Measurements from ENCODE around the gene THSD4.

Gene THSD4

DNA sequence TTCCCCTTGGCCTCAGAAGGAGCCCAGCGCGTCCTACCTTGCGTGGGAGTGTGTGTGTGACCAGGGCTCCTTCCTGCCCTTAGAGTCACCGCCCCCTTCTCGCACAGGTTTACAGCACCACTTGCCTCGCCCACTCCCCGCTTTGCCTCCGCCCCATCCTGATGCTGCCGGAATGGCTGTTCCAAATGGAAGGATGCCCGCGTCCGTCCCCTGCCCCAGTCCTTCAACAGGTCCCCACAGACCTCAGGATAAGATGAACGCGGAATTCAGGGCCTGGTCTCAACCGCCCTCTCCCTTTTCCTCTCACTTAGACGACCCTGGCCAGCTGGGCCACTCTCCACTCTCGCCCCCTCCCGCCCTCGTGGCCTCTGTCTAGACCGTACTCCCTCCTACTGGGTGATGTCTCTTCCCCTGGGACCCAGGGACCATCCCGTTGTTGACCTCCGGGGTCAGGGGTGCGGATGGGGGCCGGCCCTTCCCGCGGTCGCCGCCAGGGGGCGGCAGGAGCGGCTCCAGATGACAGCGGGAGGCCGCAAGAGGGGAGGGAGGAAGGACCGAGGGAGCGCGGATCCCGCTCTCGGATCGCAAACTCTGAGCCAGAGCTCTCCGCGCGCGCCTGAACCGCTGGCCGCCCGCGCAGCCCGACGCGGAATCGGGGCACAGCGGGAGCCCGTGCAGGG lies at the start of gene THSD4:
TSS of gene THSD4 (plus strand) at position 585 of the 680 bp plus-strand sequence.
- H3K9me3 ChIP-seq (ENCODE audit: control insufficient read depth in 5 of 5, low read length in 5 of 5) = no peaks in the 10 kb centered on the region
- H3K27me3 ChIP-seq (ENCODE audit: control insufficient read depth in 5 of 5, insufficient read depth in 4 of 5, low read length in 5 of 5) = peaks cover 4 to 26% (median 12%) of the 10 kb centered on the region in 5 donors
- H3K4me3 ChIP-seq (ENCODE audit: low read depth in 1 of 5, low read length in 5 of 5) = peak within 1 kb of the TSS; percentile 29 to 61 (median 54)
- H3K9ac ChIP-seq (ENCODE audit: low read length in 5 of 5) = peak within 1 kb of the TSS in 2 of 5 donors; percentile 14 to 15
- H3K27ac ChIP-seq (ENCODE audit: low read depth, low read length) = no peak within 1 kb of the TSS
- peaks cover 0 to 10% (median 9%) of the 10 kb centered on the region in 5 donors for H3K4me1 ChIP-seq (ENCODE audit: control insufficient read depth in 5 of 5, insufficient read depth in 5 of 5, low read length in 5 of 5)
- H3K36me3 ChIP-seq (ENCODE audit: control insufficient read depth in 5 of 5, insufficient read depth in 5 of 5, low read length in 5 of 5) = no peaks in the 10 kb centered on the region

- no peaks in the 10 kb centered on the region for H3K27me3 ChIP-seq (ENCODE audit: control insufficient read depth in 5 of 5, insufficient read depth in 4 of 5, low read length in 5 of 5)
- no peaks in the 10 kb centered on the region for H3K36me3 ChIP-seq (ENCODE audit: control insufficient read depth in 5 of 5, insufficient read depth in 5 of 5, low read length in 5 of 5)
- H3K4me1 ChIP-seq (ENCODE audit: control insufficient read depth in 5 of 5, insufficient read depth in 5 of 5, low read length in 5 of 5) = no peaks in the 10 kb centered on the region
- H3K4me3 ChIP-seq (ENCODE audit: low read depth in 1 of 5, low read length in 5 of 5) = no peak overlapping the region
- no peaks in the 10 kb centered on the region for H3K9me3 ChIP-seq (ENCODE audit: control insufficient read depth in 5 of 5, low read length in 5 of 5)
- H3K9ac ChIP-seq (ENCODE audit: low read length in 5 of 5) = no peak overlapping the region
- no peak overlapping the region for H3K27ac ChIP-seq (ENCODE audit: low read depth, low read length)
Measured at GRCh38 chr15:71066983-71067382, 48.3 kb upstream of the THSD4 start.

- H3K9ac ChIP-seq (ENCODE audit: low read length in 5 of 5) = no peak overlapping the region
Measured at GRCh38 chr15:71069693-71070092, 45.6 kb upstream of the THSD4 start.

DNA sequence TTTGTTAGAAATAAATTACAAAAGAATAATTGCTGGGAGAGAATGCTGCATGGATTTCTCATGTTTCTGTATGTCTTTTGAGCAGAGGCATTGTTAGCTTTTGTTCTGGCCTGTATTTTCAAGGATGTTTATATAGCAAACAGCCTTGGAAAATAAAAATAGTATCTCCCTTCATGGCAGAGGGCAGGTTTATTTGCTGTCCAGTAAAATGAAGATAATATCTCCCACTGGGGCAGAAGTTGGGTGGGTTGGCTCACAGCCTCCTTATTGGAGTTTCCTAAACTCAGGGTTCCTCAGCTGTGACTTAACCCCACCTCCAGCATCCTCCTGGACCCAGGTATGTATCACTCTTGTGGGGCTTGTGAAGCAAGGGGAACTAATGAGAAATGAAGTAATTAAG lies 43.7 kb upstream of the THSD4 start:
- no peak overlapping the region for H3K9ac ChIP-seq (ENCODE audit: low read length in 5 of 5)
- H3K9me3 ChIP-seq (ENCODE audit: control insufficient read depth in 5 of 5, low read length in 5 of 5) = peaks cover 0 to 7% (median 0%) of the 10 kb centered on the region in 5 donors
- no peaks in the 10 kb centered on the region for H3K36me3 ChIP-seq (ENCODE audit: control insufficient read depth in 5 of 5, insufficient read depth in 5 of 5, low read length in 5 of 5)
- H3K27ac ChIP-seq (ENCODE audit: low read depth, low read length) = no peak overlapping the region
- H3K4me1 ChIP-seq (ENCODE audit: control insufficient read depth in 5 of 5, insufficient read depth in 5 of 5, low read length in 5 of 5) = no peaks in the 10 kb centered on the region
- no peak overlapping the region for H3K4me3 ChIP-seq (ENCODE audit: low read depth in 1 of 5, low read length in 5 of 5)
- H3K27me3 ChIP-seq (ENCODE audit: control insufficient read depth in 5 of 5, insufficient read depth in 4 of 5, low read length in 5 of 5) = peaks cover 0 to 3% (median 0%) of the 10 kb centered on the region in 5 donors

More at GRCh38 chr15:71069693-71070092, 45.6 kb upstream of the THSD4 start:
- Histone ChIP-seq H3K4me3 (ENCODE audit: low read depth in 1 of 5, low read length in 5 of 5) (no peak overlapping the region), H3K27ac (ENCODE audit: low read depth, low read length) (no peak overlapping the region), H3K4me1 (ENCODE audit: control insufficient read depth in 5 of 5, insufficient read depth in 5 of 5, low read length in 5 of 5) (no peaks in the 10 kb centered on the region), H3K27me3 (ENCODE audit: control insufficient read depth in 5 of 5, insufficient read depth in 4 of 5, low read length in 5 of 5) (peaks cover 0 to 3% (median 0%) of the 10 kb centered on the region in 5 donors), H3K9me3 (ENCODE audit: control insufficient read depth in 5 of 5, low read length in 5 of 5) (peaks cover 0 to 7% (median 0%) of the 10 kb centered on the region in 5 donors), H3K36me3 (ENCODE audit: control insufficient read depth in 5 of 5, insufficient read depth in 5 of 5, low read length in 5 of 5) (no peaks in the 10 kb centered on the region)

GRCh38 chr15:71072423-71072822 lies 42.8 kb upstream of the THSD4 start:
- Histone ChIP-seq H3K4me3 (ENCODE audit: low read depth in 1 of 5, low read length in 5 of 5) (no peak overlapping the region), H3K27ac (ENCODE audit: low read depth, low read length) (no peak overlapping the region), H3K9me3 (ENCODE audit: control insufficient read depth in 5 of 5, low read length in 5 of 5) (peaks cover 0 to 7% (median 0%) of the 10 kb centered on the region in 5 donors), H3K9ac (ENCODE audit: low read length in 5 of 5) (no peak overlapping the region), H3K27me3 (ENCODE audit: control insufficient read depth in 5 of 5, insufficient read depth in 4 of 5, low read length in 5 of 5) (peaks cover 0 to 3% (median 0%) of the 10 kb centered on the region in 5 donors), H3K4me1 (ENCODE audit: control insufficient read depth in 5 of 5, insufficient read depth in 5 of 5, low read length in 5 of 5) (no peaks in the 10 kb centered on the region), H3K36me3 (ENCODE audit: control insufficient read depth in 5 of 5, insufficient read depth in 5 of 5, low read length in 5 of 5) (no peaks in the 10 kb centered on the region)

GRCh38 chr15:71078506-71079207 lies 36.6 kb upstream of the THSD4 start:
- peaks cover 0 to 7% (median 0%) of the 10 kb centered on the region in 5 donors for H3K9me3 ChIP-seq (ENCODE audit: control insufficient read depth in 5 of 5, low read length in 5 of 5)
- H3K4me1 ChIP-seq (ENCODE audit: control insufficient read depth in 5 of 5, insufficient read depth in 5 of 5, low read length in 5 of 5) = no peaks in the 10 kb centered on the region
- no peaks in the 10 kb centered on the region for H3K36me3 ChIP-seq (ENCODE audit: control insufficient read depth in 5 of 5, insufficient read depth in 5 of 5, low read length in 5 of 5)
- no peak overlapping the region for H3K27ac ChIP-seq (ENCODE audit: low read depth, low read length)
- no peak overlapping the region for H3K4me3 ChIP-seq (ENCODE audit: low read depth in 1 of 5, low read length in 5 of 5)
- peaks cover 0 to 6% (median 0%) of the 10 kb centered on the region in 5 donors for H3K27me3 ChIP-seq (ENCODE audit: control insufficient read depth in 5 of 5, insufficient read depth in 4 of 5, low read length in 5 of 5)
- no peak overlapping the region for H3K9ac ChIP-seq (ENCODE audit: low read length in 5 of 5)

DNA sequence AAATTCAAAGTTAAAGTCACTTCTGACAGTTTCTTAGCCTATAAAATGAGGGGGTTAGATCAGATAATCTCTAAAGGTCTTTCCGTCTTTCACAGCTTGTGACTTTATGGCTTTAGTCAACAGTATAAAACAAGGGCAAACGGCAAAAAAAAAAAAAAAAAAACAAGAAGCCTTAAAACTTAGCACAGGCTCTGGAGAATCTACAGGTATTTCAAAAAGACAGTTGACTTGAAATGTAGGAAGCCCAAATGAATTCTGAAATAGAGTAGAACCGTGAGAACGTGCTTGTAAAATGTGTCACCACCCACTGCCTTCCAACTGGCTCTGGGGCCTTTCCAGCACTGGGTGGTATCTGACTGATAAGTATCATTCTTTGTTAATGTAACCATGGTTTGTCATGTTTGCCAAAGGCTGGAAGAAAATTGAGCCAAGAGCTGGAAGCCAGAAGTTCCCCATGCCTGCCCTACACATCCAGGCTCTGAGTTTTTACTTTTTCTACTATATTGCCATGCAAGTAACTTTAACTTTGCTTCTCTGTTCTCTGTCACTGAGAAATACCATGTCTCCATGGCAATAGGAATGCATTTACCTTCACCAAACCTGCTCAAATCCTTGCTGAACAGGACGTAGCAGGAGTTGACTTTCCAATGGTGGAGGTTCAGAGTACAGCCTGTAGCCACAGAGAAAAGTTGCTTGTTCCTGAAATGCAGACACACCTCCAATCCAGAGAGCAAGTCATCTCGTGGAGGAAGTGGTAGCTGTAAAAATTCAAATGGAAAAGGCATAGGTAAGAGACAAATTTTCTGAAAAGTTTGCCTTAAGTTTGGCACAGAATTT lies 35.8 kb upstream of the THSD4 start:
- Histone ChIP-seq H3K9me3 (ENCODE audit: control insufficient read depth in 5 of 5, low read length in 5 of 5) (peaks cover 0 to 3% (median 0%) of the 10 kb centered on the region in 5 donors), H3K36me3 (ENCODE audit: control insufficient read depth in 5 of 5, insufficient read depth in 5 of 5, low read length in 5 of 5) (no peaks in the 10 kb centered on the region), H3K27me3 (ENCODE audit: control insufficient read depth in 5 of 5, insufficient read depth in 4 of 5, low read length in 5 of 5) (peaks cover 0 to 6% (median 0%) of the 10 kb centered on the region in 5 donors), H3K27ac (ENCODE audit: low read depth, low read length) (no peak overlapping the region), H3K4me3 (ENCODE audit: low read depth in 1 of 5, low read length in 5 of 5) (no peak overlapping the region), H3K4me1 (ENCODE audit: control insufficient read depth in 5 of 5, insufficient read depth in 5 of 5, low read length in 5 of 5) (no peaks in the 10 kb centered on the region), H3K9ac (ENCODE audit: low read length in 5 of 5) (no peak overlapping the region)

GRCh38 chr15:71080166-71080565 lies 35.1 kb upstream of the THSD4 start:
- peaks cover under 1 to 6% (median 2%) of the 10 kb centered on the region in 5 donors for H3K27me3 ChIP-seq (ENCODE audit: control insufficient read depth in 5 of 5, insufficient read depth in 4 of 5, low read length in 5 of 5)
- no peak overlapping the region for H3K9ac ChIP-seq (ENCODE audit: low read length in 5 of 5)
- no peaks in the 10 kb centered on the region for H3K36me3 ChIP-seq (ENCODE audit: control insufficient read depth in 5 of 5, insufficient read depth in 5 of 5, low read length in 5 of 5)
- H3K4me3 ChIP-seq (ENCODE audit: low read depth in 1 of 5, low read length in 5 of 5) = no peak overlapping the region
- H3K4me1 ChIP-seq (ENCODE audit: control insufficient read depth in 5 of 5, insufficient read depth in 5 of 5, low read length in 5 of 5) = no peaks in the 10 kb centered on the region
- H3K27ac ChIP-seq (ENCODE audit: low read depth, low read length) = no peak overlapping the region
- no peaks in the 10 kb centered on the region for H3K9me3 ChIP-seq (ENCODE audit: control insufficient read depth in 5 of 5, low read length in 5 of 5)

DNA sequence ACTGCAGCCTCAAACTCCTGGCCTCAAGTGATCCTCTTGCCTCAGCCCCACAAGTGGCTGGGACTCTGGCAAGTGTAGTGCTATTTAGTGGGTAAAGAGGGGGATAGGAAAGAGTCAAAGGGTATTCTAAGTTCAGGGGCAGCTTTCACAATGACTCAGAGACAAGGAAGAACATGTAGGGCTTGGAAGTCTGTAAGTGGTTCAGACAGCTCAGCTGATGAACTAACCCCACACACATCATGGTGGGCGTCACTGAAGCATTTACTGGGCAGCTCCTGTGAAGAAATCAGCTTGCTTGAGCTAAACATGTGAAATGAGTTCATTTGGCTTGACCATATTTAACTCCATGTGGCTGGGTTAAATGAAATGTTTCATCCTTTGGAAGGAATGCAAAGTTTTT lies 34.6 kb upstream of the THSD4 start:
- no peak overlapping the region for H3K9ac ChIP-seq (ENCODE audit: low read length in 5 of 5)
- no peak overlapping the region for H3K27ac ChIP-seq (ENCODE audit: low read depth, low read length)

More for the DNA sequence above, 34.6 kb upstream of the THSD4 start:
- H3K36me3 ChIP-seq (ENCODE audit: control insufficient read depth in 5 of 5, insufficient read depth in 5 of 5, low read length in 5 of 5) = no peaks in the 10 kb centered on the region
- H3K27me3 ChIP-seq (ENCODE audit: control insufficient read depth in 5 of 5, insufficient read depth in 4 of 5, low read length in 5 of 5) = peaks cover 2 to 7% (median 5%) of the 10 kb centered on the region in 5 donors
- no peaks in the 10 kb centered on the region for H3K4me1 ChIP-seq (ENCODE audit: control insufficient read depth in 5 of 5, insufficient read depth in 5 of 5, low read length in 5 of 5)
- H3K4me3 ChIP-seq (ENCODE audit: low read depth in 1 of 5, low read length in 5 of 5) = no peak overlapping the region
- H3K9me3 ChIP-seq (ENCODE audit: control insufficient read depth in 5 of 5, low read length in 5 of 5) = no peaks in the 10 kb centered on the region
